ENCODE results near the gene FRA10AC1. TPM values are rescaled to one million over a fixed set of nuclear protein-coding genes. Genes with fewer than 3 reads are reported as not detected.

The FRA10AC1 gene
- total and polyA plus RNA-seq, 2 of the 4 experiments (the other 2 are of a cell fraction): 1.6 to 4.9 TPM

- WGBS, 2 experiments (ENCODE audit: extremely low coverage in 2 of 2, insufficient read length in 1 of 2): 80% methylated on average over 1 of the region's 1 CpG; no CpG with 5 or more reads in 1 of the 2 experiments
- no peak overlapping the region for H2BK20ac ChIP-seq (ENCODE audit: low read depth, low read length)
- no peaks in the 10 kb centered on the region for H4K20me1 ChIP-seq (ENCODE audit: insufficient read depth, low read length)
- no peak overlapping the region for H2AFZ ChIP-seq (replicated peaks; ENCODE audit: low read length, poor library complexity)
- H3K36me3 ChIP-seq (ENCODE audit: control insufficient read depth, insufficient read depth, low read length): no peaks in the 10 kb centered on the region
- H3K27me3 ChIP-seq (ENCODE audit: control insufficient read depth, insufficient read depth, low read length): peaks cover 14% of the 10 kb centered on the region
- no peak overlapping the region for H2AK5ac ChIP-seq (ENCODE audit: low read depth, low read length)
- H3K4me2 ChIP-seq (ENCODE audit: low read depth, low read length): no peak overlapping the region
- H3K18ac ChIP-seq (ENCODE audit: low read depth, low read length): no peak overlapping the region
- no peak overlapping the region for H3K9ac ChIP-seq (ENCODE audit: low read depth, low read length)
- no peak overlapping the region for H3K27ac ChIP-seq (ENCODE audit: insufficient read depth, low read length)
- dilution Hi-C loops (cut with HindIII; ENCODE audit: low sequenced_read_pairs, unreplicated experiment): no loop called here
- no peak overlapping the region for H4K8ac ChIP-seq (ENCODE audit: low read depth in 2 of 2, low read length in 2 of 2)
- no peak overlapping the region for H2BK5ac ChIP-seq (ENCODE audit: low read depth, low read length, poor library complexity, severe bottlenecking)
- H3K79me1 ChIP-seq (ENCODE audit: low read depth in 1 of 2, low read length in 2 of 2): no peaks in the 10 kb centered on the region
- ChIA-PET CTCF (no interaction called here), POLR2A (ENCODE audit: unreplicated experiment) (no interaction called here)
- H3K23ac ChIP-seq (ENCODE audit: low read depth, low read length): no peak overlapping the region
- H3K4me3 ChIP-seq (ENCODE audit: insufficient read depth, low read depth, low read length): no peak overlapping the region
- H3K14ac ChIP-seq (replicated peaks; ENCODE audit: low read depth, low read length): no peak overlapping the region
- TF ChIP-seq CEBPB (IDR thresholded peaks at IDR 0.05; ENCODE audit: low read depth, low read length): no peak
- TF ChIP-seq, protein P1, sequence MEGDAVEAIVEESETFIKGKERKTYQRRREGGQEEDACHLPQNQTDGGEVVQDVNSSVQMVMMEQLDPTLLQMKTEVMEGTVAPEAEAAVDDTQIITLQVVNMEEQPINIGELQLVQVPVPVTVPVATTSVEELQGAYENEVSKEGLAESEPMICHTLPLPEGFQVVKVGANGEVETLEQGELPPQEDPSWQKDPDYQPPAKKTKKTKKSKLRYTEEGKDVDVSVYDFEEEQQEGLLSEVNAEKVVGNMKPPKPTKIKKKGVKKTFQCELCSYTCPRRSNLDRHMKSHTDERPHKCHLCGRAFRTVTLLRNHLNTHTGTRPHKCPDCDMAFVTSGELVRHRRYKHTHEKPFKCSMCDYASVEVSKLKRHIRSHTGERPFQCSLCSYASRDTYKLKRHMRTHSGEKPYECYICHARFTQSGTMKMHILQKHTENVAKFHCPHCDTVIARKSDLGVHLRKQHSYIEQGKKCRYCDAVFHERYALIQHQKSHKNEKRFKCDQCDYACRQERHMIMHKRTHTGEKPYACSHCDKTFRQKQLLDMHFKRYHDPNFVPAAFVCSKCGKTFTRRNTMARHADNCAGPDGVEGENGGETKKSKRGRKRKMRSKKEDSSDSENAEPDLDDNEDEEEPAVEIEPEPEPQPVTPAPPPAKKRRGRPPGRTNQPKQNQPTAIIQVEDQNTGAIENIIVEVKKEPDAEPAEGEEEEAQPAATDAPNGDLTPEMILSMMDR (conservative IDR thresholded peaks at IDR 0.05; ENCODE audit: low read depth, low read length): no peak
- no peak for TF ChIP-seq CHD1 (IDR thresholded peaks at IDR 0.05; ENCODE audit: low read depth, low read length)
- TF ChIP-seq POLR2A (IDR thresholded peaks at IDR 0.05; ENCODE audit: low read depth, low read length): no peak
- TF ChIP-seq SMC3 (IDR thresholded peaks at IDR 0.05; ENCODE audit: low read depth, low read length): no peak
- TF ChIP-seq ELK1 (IDR thresholded peaks at IDR 0.05; ENCODE audit: borderline replicate concordance, low read depth, low read length): no peak
- TF ChIP-seq, protein P2, sequence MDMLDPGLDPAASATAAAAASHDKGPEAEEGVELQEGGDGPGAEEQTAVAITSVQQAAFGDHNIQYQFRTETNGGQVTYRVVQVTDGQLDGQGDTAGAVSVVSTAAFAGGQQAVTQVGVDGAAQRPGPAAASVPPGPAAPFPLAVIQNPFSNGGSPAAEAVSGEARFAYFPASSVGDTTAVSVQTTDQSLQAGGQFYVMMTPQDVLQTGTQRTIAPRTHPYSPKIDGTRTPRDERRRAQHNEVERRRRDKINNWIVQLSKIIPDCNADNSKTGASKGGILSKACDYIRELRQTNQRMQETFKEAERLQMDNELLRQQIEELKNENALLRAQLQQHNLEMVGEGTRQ (IDR thresholded peaks at IDR 0.05; ENCODE audit: low read depth, low read length): no peak
- TF ChIP-seq RCOR1 (IDR thresholded peaks at IDR 0.05; ENCODE audit: insufficient replicate concordance, low read length): no peak
- ATAC-seq (ENCODE audit: low read depth) (no peak), DNase-seq (no peak)
- H3K4me1 ChIP-seq (ENCODE audit: control insufficient read depth, insufficient read depth, low read length): no peaks in the 10 kb centered on the region
- BruUV-seq (replicated peaks): no TSS peak
- H2AK9ac ChIP-seq (replicated peaks; ENCODE audit: low read depth, low read length, poor library complexity): no peak overlapping the region
- no peak overlapping the region for H4K5ac ChIP-seq (ENCODE audit: low read depth, low read length)
- no peaks in the 10 kb centered on the region for H3K9me1 ChIP-seq (ENCODE audit: insufficient read depth, low read length)
- no peak overlapping the region for H3K4ac ChIP-seq (ENCODE audit: low read depth, low read length)
- intact Hi-C loops (cut with micrococcal nuclease): no loop called here
- H3K56ac ChIP-seq (ENCODE audit: extremely low read depth, insufficient read depth, low read length): no peak overlapping the region
- H2BK120ac ChIP-seq (ENCODE audit: low read depth, low read length): no peak overlapping the region
- H2BK15ac ChIP-seq (ENCODE audit: low read depth, low read length): no peak overlapping the region
- no peaks in the 10 kb centered on the region for H3K9me3 ChIP-seq (ENCODE audit: control insufficient read depth, insufficient read depth, low read length)
- no peak overlapping the region for H4K91ac ChIP-seq (ENCODE audit: insufficient read depth, low read depth, low read length)
- in situ Hi-C loops (cut with MboI; ENCODE audit: low sequenced_read_pairs): no loop called here
Observed at GRCh38 chr10:93622942-93623341, 79.5 kb downstream of the FRA10AC1 start.
